Measurements from ENCODE around the gene BOC. TPM values are rescaled to one million over a fixed set of nuclear protein-coding genes. Genes with fewer than 3 reads are reported as not detected.

BOC gene
- total and polyA plus RNA-seq, 2 donors from 2014 or later = 6.1 to 22.2 TPM

DNA sequence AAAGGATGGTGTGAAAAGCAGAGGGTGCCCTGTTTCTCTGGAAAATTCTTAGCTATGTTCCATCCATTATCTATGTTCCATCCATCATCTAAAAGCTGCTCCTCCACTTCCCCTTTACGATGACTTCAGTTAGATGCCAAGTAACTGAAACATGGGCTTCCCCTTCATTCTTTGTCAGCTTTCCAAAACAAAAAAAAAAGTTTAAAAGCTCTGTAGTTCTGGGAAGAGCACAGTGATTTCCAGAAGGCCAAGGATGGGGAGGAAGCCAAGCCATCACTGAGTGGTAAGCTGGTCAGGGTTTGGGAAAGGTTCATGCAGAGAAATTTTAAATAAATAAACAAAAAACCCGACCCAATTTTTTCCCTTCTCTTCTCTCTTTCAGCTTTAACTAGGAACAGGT, 118.4 kb downstream of the BOC start:
- Histone ChIP-seq H3K4me1 (ENCODE audit: control insufficient read depth in 2 of 3, insufficient read depth in 2 of 3, low read depth in 1 of 3, low read length in 3 of 3) (no peaks in the 10 kb centered on the region), H3K27me3 (ENCODE audit: control insufficient read depth, insufficient read depth, low read length) (no peaks in the 10 kb centered on the region), H3K4me3 (ENCODE audit: low read length in 3 of 3) (no peak overlapping the region), H3K36me3 (ENCODE audit: control insufficient read depth in 2 of 3, insufficient read depth in 3 of 3, low read length in 3 of 3) (peaks cover 0 to 5% (median 0%) of the 10 kb centered on the region in 3 donors), H3K9me3 (ENCODE audit: control insufficient read depth in 2 of 3, insufficient read depth in 1 of 3, low read length in 3 of 3) (no peaks in the 10 kb centered on the region), H3K27ac (ENCODE audit: low read depth in 2 of 2, low read length in 2 of 2) (no peak overlapping the region), H3K9ac (ENCODE audit: low read length in 3 of 3) (no peak overlapping the region)
- intact Hi-C loops (cut with DNase I) = no loop called here
- TF ChIP-seq, protein P1, sequence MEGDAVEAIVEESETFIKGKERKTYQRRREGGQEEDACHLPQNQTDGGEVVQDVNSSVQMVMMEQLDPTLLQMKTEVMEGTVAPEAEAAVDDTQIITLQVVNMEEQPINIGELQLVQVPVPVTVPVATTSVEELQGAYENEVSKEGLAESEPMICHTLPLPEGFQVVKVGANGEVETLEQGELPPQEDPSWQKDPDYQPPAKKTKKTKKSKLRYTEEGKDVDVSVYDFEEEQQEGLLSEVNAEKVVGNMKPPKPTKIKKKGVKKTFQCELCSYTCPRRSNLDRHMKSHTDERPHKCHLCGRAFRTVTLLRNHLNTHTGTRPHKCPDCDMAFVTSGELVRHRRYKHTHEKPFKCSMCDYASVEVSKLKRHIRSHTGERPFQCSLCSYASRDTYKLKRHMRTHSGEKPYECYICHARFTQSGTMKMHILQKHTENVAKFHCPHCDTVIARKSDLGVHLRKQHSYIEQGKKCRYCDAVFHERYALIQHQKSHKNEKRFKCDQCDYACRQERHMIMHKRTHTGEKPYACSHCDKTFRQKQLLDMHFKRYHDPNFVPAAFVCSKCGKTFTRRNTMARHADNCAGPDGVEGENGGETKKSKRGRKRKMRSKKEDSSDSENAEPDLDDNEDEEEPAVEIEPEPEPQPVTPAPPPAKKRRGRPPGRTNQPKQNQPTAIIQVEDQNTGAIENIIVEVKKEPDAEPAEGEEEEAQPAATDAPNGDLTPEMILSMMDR (IDR thresholded peaks at IDR 0.05; ENCODE audit: borderline replicate concordance, extremely low read depth, insufficient read depth) = no peak
- FAIRE-seq = no peak
- DNase-seq = no peak

DNA sequence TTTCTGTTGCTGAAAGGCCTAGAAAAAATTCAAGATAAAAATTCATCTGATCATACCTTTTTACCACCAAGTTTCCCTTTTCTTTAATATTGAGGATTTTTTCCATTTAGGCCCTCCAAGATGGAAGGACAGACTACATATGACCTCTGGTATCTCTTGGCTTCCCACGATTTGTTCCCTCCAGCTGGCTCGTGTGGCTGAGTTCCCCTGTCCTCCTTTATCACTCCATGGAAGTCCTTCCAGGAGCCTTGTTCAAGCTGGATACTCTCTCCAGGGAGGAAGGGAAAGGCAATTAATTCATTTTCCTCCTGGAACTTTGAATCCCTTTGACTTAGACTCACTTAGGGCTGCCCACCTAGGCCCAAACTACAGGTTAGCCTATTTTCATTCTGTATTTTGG, 119.4 kb downstream of the BOC start:
- FAIRE-seq (no peak), DNase-seq (no peak)
- Histone ChIP-seq H3K4me3 (ENCODE audit: low read length in 3 of 3) (no peak overlapping the region), H3K4me1 (ENCODE audit: control insufficient read depth in 2 of 3, insufficient read depth in 2 of 3, low read depth in 1 of 3, low read length in 3 of 3) (no peaks in the 10 kb centered on the region), H3K27ac (ENCODE audit: low read depth in 2 of 2, low read length in 2 of 2) (no peak overlapping the region), H3K36me3 (ENCODE audit: control insufficient read depth in 2 of 3, insufficient read depth in 3 of 3, low read length in 3 of 3) (peaks cover 0 to 5% (median 0%) of the 10 kb centered on the region in 3 donors), H3K27me3 (ENCODE audit: control insufficient read depth, insufficient read depth, low read length) (no peaks in the 10 kb centered on the region), H3K9ac (ENCODE audit: low read length in 3 of 3) (no peak overlapping the region), H3K9me3 (ENCODE audit: control insufficient read depth in 2 of 3, insufficient read depth in 1 of 3, low read length in 3 of 3) (no peaks in the 10 kb centered on the region)
- TF ChIP-seq, protein P1 (IDR thresholded peaks at IDR 0.05; ENCODE audit: borderline replicate concordance, extremely low read depth, insufficient read depth) = no peak
- intact Hi-C loops (cut with DNase I) = no loop called here

DNA sequence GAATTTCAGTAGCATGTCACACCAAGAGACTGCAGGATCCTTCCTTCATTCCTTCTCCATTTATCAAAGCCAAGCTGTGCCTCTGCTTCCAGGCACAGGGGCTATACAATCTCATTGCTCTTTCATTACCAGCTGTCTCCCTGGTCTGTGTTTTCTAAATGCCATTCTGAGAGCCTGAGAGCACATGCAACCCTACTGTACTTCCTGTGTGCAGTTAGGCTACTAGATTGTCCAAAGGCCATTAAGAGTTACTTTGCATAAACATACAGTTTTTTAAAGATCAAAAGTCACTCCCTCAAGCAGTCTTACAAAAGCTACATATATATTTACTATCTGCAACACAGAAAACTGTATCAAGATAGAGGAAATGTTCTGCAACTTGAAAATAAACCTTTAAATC, 119.8 kb downstream of the BOC start:
- no peak overlapping the region for H3K27ac ChIP-seq (ENCODE audit: low read depth in 2 of 2, low read length in 2 of 2)
- no peak for DNase-seq
- no peaks in the 10 kb centered on the region for H3K27me3 ChIP-seq (ENCODE audit: control insufficient read depth, insufficient read depth, low read length)
- H3K4me3 ChIP-seq (ENCODE audit: low read length in 3 of 3) = no peak overlapping the region
- TF ChIP-seq, protein P1 (IDR thresholded peaks at IDR 0.05; ENCODE audit: borderline replicate concordance, extremely low read depth, insufficient read depth) = no peak
- intact Hi-C loops (cut with DNase I) = no loop called here
- H3K36me3 ChIP-seq (ENCODE audit: control insufficient read depth in 2 of 3, insufficient read depth in 3 of 3, low read length in 3 of 3) = peaks cover 0 to under 1% (median 0%) of the 10 kb centered on the region in 3 donors
- H3K9me3 ChIP-seq (ENCODE audit: control insufficient read depth in 2 of 3, insufficient read depth in 1 of 3, low read length in 3 of 3) = no peaks in the 10 kb centered on the region
- no peak for FAIRE-seq
- no peaks in the 10 kb centered on the region for H3K4me1 ChIP-seq (ENCODE audit: control insufficient read depth in 2 of 3, insufficient read depth in 2 of 3, low read depth in 1 of 3, low read length in 3 of 3)
- no peak overlapping the region for H3K9ac ChIP-seq (ENCODE audit: low read length in 3 of 3)

Other genes starting within 250 kb of the BOC start
- gene CD200R1, start 236.5 kb upstream of the BOC start, total RNA-seq = 2.2 TPM
- gene CD200R1, start 236.5 kb upstream of the BOC start, polyA plus RNA-seq (ENCODE audit: insufficient read depth, low read depth, low replicate concordance) = 0.13 TPM
- 13.7 TPM for gene GTPBP8, start 220.6 kb upstream of the BOC start, total RNA-seq
- 11.0 TPM for gene GTPBP8, start 220.6 kb upstream of the BOC start, polyA plus RNA-seq (ENCODE audit: insufficient read depth, low read depth, low replicate concordance)
- gene CFAP44, start 229.9 kb downstream of the BOC start, total RNA-seq = 11.0 TPM
- gene CFAP44, start 229.9 kb downstream of the BOC start, polyA plus RNA-seq (ENCODE audit: insufficient read depth, low read depth, low replicate concordance) = 2.8 TPM

All from kidney (tissue), 14 donors.